Measurements from ENCODE around the gene SCN4A. TPM values are rescaled to one million over a fixed set of nuclear protein-coding genes. Genes with fewer than 3 reads are reported as not detected.

Gene SCN4A
- polyA plus RNA-seq, 1 donor from 2014 or later: not detected

- Histone ChIP-seq H3K4me2 (ENCODE audit: low read length) (no peak overlapping the region), H4K20me1 (ENCODE audit: insufficient read depth) (no peaks in the 10 kb centered on the region), H3K4me3 (ENCODE audit: low read length) (no peak overlapping the region), H3K36me3 (ENCODE audit: insufficient read depth, low read length) (no peaks in the 10 kb centered on the region), H3K9ac (ENCODE audit: low read length) (no peak overlapping the region), H3K9me3 (ENCODE audit: low read length) (peaks cover 3% of the 10 kb centered on the region), H2AFZ (ENCODE audit: low read depth, low read length) (no peak overlapping the region), H3K27ac (ENCODE audit: low read length) (no peak overlapping the region), H3K79me2 (replicated peaks; ENCODE audit: insufficient read depth, low read length) (no peaks in the 10 kb centered on the region), H3K9me2 (ENCODE audit: insufficient read depth, low read length) (no peaks in the 10 kb centered on the region), H3K27me3 (ENCODE audit: insufficient read depth, low read depth, low read length) (no peaks in the 10 kb centered on the region), H3F3A (ENCODE audit: insufficient read depth, low read length, poor library complexity, severe bottlenecking) (no peaks in the 10 kb centered on the region)
- TF ChIP-seq RAD21 (conservative IDR thresholded peaks at IDR 0.05) (no peak), EZH2 (IDR thresholded peaks at IDR 0.05; ENCODE audit: borderline replicate concordance, insufficient read depth, low read length, poor library complexity, severe bottlenecking) (no peak), CTCF (IDR thresholded peaks at IDR 0.05; ENCODE audit: poor library complexity, severe bottlenecking) (no peak)
- TF ChIP-seq, protein P1, sequence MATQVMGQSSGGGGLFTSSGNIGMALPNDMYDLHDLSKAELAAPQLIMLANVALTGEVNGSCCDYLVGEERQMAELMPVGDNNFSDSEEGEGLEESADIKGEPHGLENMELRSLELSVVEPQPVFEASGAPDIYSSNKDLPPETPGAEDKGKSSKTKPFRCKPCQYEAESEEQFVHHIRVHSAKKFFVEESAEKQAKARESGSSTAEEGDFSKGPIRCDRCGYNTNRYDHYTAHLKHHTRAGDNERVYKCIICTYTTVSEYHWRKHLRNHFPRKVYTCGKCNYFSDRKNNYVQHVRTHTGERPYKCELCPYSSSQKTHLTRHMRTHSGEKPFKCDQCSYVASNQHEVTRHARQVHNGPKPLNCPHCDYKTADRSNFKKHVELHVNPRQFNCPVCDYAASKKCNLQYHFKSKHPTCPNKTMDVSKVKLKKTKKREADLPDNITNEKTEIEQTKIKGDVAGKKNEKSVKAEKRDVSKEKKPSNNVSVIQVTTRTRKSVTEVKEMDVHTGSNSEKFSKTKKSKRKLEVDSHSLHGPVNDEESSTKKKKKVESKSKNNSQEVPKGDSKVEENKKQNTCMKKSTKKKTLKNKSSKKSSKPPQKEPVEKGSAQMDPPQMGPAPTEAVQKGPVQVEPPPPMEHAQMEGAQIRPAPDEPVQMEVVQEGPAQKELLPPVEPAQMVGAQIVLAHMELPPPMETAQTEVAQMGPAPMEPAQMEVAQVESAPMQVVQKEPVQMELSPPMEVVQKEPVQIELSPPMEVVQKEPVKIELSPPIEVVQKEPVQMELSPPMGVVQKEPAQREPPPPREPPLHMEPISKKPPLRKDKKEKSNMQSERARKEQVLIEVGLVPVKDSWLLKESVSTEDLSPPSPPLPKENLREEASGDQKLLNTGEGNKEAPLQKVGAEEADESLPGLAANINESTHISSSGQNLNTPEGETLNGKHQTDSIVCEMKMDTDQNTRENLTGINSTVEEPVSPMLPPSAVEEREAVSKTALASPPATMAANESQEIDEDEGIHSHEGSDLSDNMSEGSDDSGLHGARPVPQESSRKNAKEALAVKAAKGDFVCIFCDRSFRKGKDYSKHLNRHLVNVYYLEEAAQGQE (IDR thresholded peaks at IDR 0.05; ENCODE audit: borderline replicate concordance): no peak
Observed at GRCh38 chr17:63943745-63944144, 29.0 kb downstream of the SCN4A start.

DNA sequence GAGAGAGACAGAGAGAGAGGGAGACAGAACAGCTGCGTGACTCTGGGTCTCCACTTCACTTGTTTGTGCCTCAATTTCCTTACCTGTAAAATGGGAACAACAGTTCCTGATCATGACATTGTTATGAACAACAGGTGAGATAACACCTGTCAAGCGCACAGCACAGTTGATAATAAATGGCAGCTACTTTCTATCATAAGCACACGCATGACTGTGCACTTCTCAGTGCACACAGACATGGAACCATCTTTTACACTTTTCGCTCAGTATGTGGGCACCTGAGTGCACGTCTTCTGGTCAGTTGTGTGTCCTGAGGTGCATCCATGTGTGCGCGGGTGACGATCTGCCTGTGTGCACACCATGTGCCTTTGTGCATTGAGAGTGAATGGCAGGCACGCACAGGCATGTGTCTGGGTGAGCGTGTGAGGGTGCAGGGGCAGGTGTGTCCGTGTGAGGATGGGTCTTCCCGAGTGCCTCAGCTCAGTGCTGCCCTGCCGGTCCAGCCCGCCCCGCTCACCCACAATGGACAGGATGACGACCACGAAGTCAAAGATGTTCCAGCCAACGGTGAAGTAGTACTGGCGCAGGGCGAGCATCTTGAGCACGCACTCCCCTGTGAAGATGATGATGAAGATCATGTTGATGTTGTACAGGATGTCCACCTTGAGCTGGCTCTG, 30.3 kb downstream of the SCN4A start:
- Histone ChIP-seq H3K9ac (ENCODE audit: low read length) (no peak overlapping the region), H3K4me3 (ENCODE audit: low read length) (no peak overlapping the region), H3F3A (ENCODE audit: insufficient read depth, low read length, poor library complexity, severe bottlenecking) (no peaks in the 10 kb centered on the region), H3K9me2 (ENCODE audit: insufficient read depth, low read length) (no peaks in the 10 kb centered on the region), H3K4me2 (ENCODE audit: low read length) (no peak overlapping the region), H3K27ac (ENCODE audit: low read length) (no peak overlapping the region), H4K20me1 (ENCODE audit: insufficient read depth) (no peaks in the 10 kb centered on the region), H3K9me3 (ENCODE audit: low read length) (peaks cover 3% of the 10 kb centered on the region), H3K79me2 (replicated peaks; ENCODE audit: insufficient read depth, low read length) (no peaks in the 10 kb centered on the region), H2AFZ (ENCODE audit: low read depth, low read length) (no peak overlapping the region), H3K36me3 (ENCODE audit: insufficient read depth, low read length) (no peaks in the 10 kb centered on the region), H3K27me3 (ENCODE audit: insufficient read depth, low read depth, low read length) (no peaks in the 10 kb centered on the region)
- TF ChIP-seq RAD21 (conservative IDR thresholded peaks at IDR 0.05): no peak
- TF ChIP-seq SMC3 (conservative IDR thresholded peaks at IDR 0.05; ENCODE audit: poor library complexity): no peak
- no peak for TF ChIP-seq EP300 (conservative IDR thresholded peaks at IDR 0.05; ENCODE audit: poor library complexity, severe bottlenecking)
- no peak for TF ChIP-seq CTCF (IDR thresholded peaks at IDR 0.05; ENCODE audit: poor library complexity, severe bottlenecking)
- TF ChIP-seq MXI1 (conservative IDR thresholded peaks at IDR 0.05; ENCODE audit: poor library complexity, severe bottlenecking): no peak

All from neural cell (in vitro differentiated cells).